Adrenal gland (tissue), 12 donors: ENCODE results near the gene ABI3BP. TPM values are rescaled to one million over a fixed set of nuclear protein-coding genes. Genes with fewer than 3 reads are reported as not detected.
A peak's percentile ranks its signal among the peaks of the same experiment; 100 is the strongest.

Experiments
- DNase-seq, 7 donors: peaks; one replicate each; pipeline ENCODE4 v3.0.0-alpha.2; 2019 to 2020
- H3K27ac ChIP-seq, 5 donors: fragments of 200-600 bp; sonication (generic) in 4 of 5; 1 replicate in 3 of 5; 2 replicates in 2 of 5; pipeline versions ENCODE4 v1.5.1 to v1.8.0; 2016 to 2020; ENCODE audit warnings: mild to moderate bottlenecking in 1 of 5
- H3K27me3 ChIP-seq: fragments of 200-600 bp; 2 replicates; pipeline ENCODE4 v1.8.0; 2021
- H3K36me3 ChIP-seq, 2 donors: fragments of 200-600 bp; replicated peaks in 1 of 2; 1 replicate in 1 of 2; 2 replicates in 1 of 2; pipeline versions ENCODE4 v1.5.1 to v1.8.0; 2018 to 2022
- H3K4me1 ChIP-seq, 2 donors: fragments of 200-600 bp; replicated peaks in 1 of 2; 1 replicate in 1 of 2; 2 replicates in 1 of 2; pipeline versions ENCODE4 v1.5.1 to v1.8.0; 2018 to 2021
- H3K4me3 ChIP-seq, 4 donors: fragments of 200-600 bp; sonication (generic) in 3 of 4; one replicate each; pipeline ENCODE4 v1.5.1; 2016 to 2018
- H3K9me3 ChIP-seq, 3 donors: fragments of 200-600 bp; sonication (generic) in 1 of 3; replicated peaks in 1 of 3; 1 replicate in 2 of 3; 2 replicates in 1 of 3; pipeline versions ENCODE4 v1.5.1 to v1.8.0; 2016 to 2021
- POLR2A ChIP-seq, 2 donors: fragments of 450-650 bp; IDR thresholded peaks; one replicate each; pipeline ENCODE4 v1.6.1; 2017; ENCODE audit warnings: antibody characterized with exemption in 2 of 2, mild to moderate bottlenecking in 2 of 2, moderate library complexity in 1 of 2
- WGBS, 4 donors: extraction: QIAGEN DNeasy Blood & Tissue Kit in 2 of 4; methylation state at CpG; one replicate each; pipeline versions ENCODE4 v1.1.5 to v1.1.7; 2013 to 2017; 5-methylcytosine and 5-hydroxymethylcytosine counted together
- intact Hi-C, 2 donors: fragments of 100-400 bp; cut with DNase I; formaldehyde crosslinking; loops; one replicate each; pipeline versions ENCODE4 v1.14.1 to v1.15.0; 2022 to 2023
- polyA plus RNA-seq, 3 donors: library from polyadenylated mRNA; stranded (reverse); fragments of 200-250 nt in 2 of 3; fragments of 350-450 nt in 1 of 3; fragmentation: Illumina TruSeq in 1 of 3; extraction: RNeasy Lipid Tissue Mini Kit (QIAGEN cat#74804) in 1 of 3; gene quantifications; one replicate each; pipeline ENCODE4 v1.2.3, GENCODE V29; 2013 to 2014
- total RNA-seq, 9 donors: library from RNA; depleted of rRNA in 4 of 9; stranded (reverse); fragments of >200 nt in 4 of 9; fragments of 120-200 nt in 1 of 9; fragmentation: NEBNext Ultra II Directional in 1 of 9; extraction: Animal tissue kit (Norgen Biotek cat#: 25700) in 1 of 9; gene quantifications; one replicate each; pipeline versions ENCODE4 v1.1.0 to v1.2.4, GENCODE V29; 2013 to 2023
- TF ChIP-seq, protein P1 (sequence below), 6 experiments: fragments of 450-650 bp in 4 of 6; fragments of 200-600 bp in 2 of 6; sonication (generic) in 1 of 6; IDR thresholded peaks; 1 replicate in 5 of 6; 2 replicates in 1 of 6; pipeline versions ENCODE4 v1.5.1 to v1.8.0; 2016 to 2021; ENCODE audit warnings: antibody characterized with exemption in 6 of 6, mild to moderate bottlenecking in 2 of 6, moderate library complexity in 1 of 6
- donor health status: healthy with polysubstance abuse.
- donor health status: Bipolar disorder and iron deficiency.
- donor health status: DM: yes; HTN: yes; CAD: no.
- donor health status: DM: no; HTN: no; CAD: no.
- donor health status: DM: no; HTN: no; CAD: no.
- donor health status: DM: yes; HTN: yes; CAD: no.

The ABI3BP gene
- total and polyA plus RNA-seq, 12 donors = 3.4 to 50.3 (median 18.7) TPM

GRCh38 chr3:100899440-100900091, 93.7 kb downstream of the ABI3BP start:
- TF ChIP-seq POLR2A (IDR thresholded peaks at IDR 0.05) = no peak
- TF ChIP-seq, protein P1, sequence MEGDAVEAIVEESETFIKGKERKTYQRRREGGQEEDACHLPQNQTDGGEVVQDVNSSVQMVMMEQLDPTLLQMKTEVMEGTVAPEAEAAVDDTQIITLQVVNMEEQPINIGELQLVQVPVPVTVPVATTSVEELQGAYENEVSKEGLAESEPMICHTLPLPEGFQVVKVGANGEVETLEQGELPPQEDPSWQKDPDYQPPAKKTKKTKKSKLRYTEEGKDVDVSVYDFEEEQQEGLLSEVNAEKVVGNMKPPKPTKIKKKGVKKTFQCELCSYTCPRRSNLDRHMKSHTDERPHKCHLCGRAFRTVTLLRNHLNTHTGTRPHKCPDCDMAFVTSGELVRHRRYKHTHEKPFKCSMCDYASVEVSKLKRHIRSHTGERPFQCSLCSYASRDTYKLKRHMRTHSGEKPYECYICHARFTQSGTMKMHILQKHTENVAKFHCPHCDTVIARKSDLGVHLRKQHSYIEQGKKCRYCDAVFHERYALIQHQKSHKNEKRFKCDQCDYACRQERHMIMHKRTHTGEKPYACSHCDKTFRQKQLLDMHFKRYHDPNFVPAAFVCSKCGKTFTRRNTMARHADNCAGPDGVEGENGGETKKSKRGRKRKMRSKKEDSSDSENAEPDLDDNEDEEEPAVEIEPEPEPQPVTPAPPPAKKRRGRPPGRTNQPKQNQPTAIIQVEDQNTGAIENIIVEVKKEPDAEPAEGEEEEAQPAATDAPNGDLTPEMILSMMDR (IDR thresholded peaks at IDR 0.05) = no peak
- H3K9me3 ChIP-seq = no peaks in the 10 kb centered on the region
- WGBS, 4 donors = 11 to 15% (median 12%) methylated on average over 2 of the region's 2 CpGs
- peak overlapping the region in 1 of 5 donors; percentile 3 for H3K27ac ChIP-seq
- H3K36me3 ChIP-seq = no peaks in the 10 kb centered on the region
- no peak overlapping the region for H3K4me3 ChIP-seq
- peaks cover 0 to 3% of the 10 kb centered on the region in 2 donors for H3K4me1 ChIP-seq
- intact Hi-C loops = loop anchor here in 1 of 2 donors (10.0 kb wide), 1 partner anchor 295 kb away; no protein-coding TSS in a partner anchor
- H3K27me3 ChIP-seq = no peaks in the 10 kb centered on the region
- peak in 1 of 7 donors; percentile 19 for DNase-seq

- no peaks in the 10 kb centered on the region for H3K27me3 ChIP-seq
- no peak overlapping the region for H3K4me3 ChIP-seq
- peaks cover 0 to 3% of the 10 kb centered on the region in 2 donors for H3K4me1 ChIP-seq
- 68 to 79% (median 73%) methylated on average over 5 of the region's 5 CpGs for WGBS, 4 donors
- H3K36me3 ChIP-seq = no peaks in the 10 kb centered on the region
- no peaks in the 10 kb centered on the region for H3K9me3 ChIP-seq
- intact Hi-C loops = loop anchor here in 1 of 2 donors (10.0 kb wide), 1 partner anchor 296 kb away; no protein-coding TSS in a partner anchor
- TF ChIP-seq POLR2A (IDR thresholded peaks at IDR 0.05) = no peak
- TF ChIP-seq, protein P1 (IDR thresholded peaks at IDR 0.05) = no peak
- DNase-seq = no peak
- H3K27ac ChIP-seq = no peak overlapping the region
These were observed 94.5 kb downstream of the ABI3BP start for GRCh38 chr3:100898681-100899080.

GRCh38 chr3:100896994-100897393, 96.2 kb downstream of the ABI3BP start:
- Histone ChIP-seq H3K4me3 (no peak overlapping the region), H3K27me3 (no peaks in the 10 kb centered on the region), H3K27ac (no peak overlapping the region), H3K9me3 (no peaks in the 10 kb centered on the region), H3K4me1 (peaks cover 0 to 3% of the 10 kb centered on the region in 2 donors), H3K36me3 (no peaks in the 10 kb centered on the region)
- TF ChIP-seq, protein P1 (IDR thresholded peaks at IDR 0.05) = no peak
- TF ChIP-seq POLR2A (IDR thresholded peaks at IDR 0.05) = no peak
- WGBS, 4 donors = 48 to 70% (median 49%) methylated on average over 2 of the region's 2 CpGs
- DNase-seq = no peak
- intact Hi-C loops = loop anchor here in 1 of 2 donors (10.0 kb wide), 1 partner anchor 298 kb away; no protein-coding TSS in a partner anchor

DNA sequence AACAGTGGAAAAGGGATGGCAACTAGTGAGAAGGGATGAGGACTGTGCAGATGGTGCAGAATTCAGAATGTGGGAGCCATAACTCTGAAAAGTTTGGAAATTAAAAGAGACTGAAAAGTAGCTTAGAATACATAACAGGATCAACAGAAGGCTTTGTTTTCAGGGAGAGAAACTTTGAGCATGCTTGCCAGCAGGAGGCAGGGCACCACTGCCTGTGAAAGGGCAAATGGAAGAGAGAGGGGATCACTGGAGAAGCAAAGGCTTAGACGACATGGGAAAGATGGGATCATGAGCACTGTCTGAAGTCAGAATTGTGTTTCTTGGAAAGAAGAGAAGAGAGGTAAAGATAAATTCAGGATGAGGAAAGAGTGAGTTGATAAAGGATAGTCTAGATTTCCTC, 99.6 kb downstream of the ABI3BP start:
- Histone ChIP-seq H3K4me3 (no peak overlapping the region), H3K36me3 (no peaks in the 10 kb centered on the region), H3K27me3 (no peaks in the 10 kb centered on the region), H3K9me3 (no peaks in the 10 kb centered on the region), H3K4me1 (no peaks in the 10 kb centered on the region), H3K27ac (no peak overlapping the region)
- peak in 5 of 7 donors; percentile 26 to 63 (median 44) for DNase-seq
- 9 to 20% (median 11%) methylated on average over 1 of the region's 1 CpG for WGBS, 4 donors
- intact Hi-C loops = loop anchor here (5.0 to 10.0 kb wide), 2 partner anchors 301 to 304 kb away; no protein-coding TSS in a partner anchor
- TF ChIP-seq POLR2A (IDR thresholded peaks at IDR 0.05) = no peak
- TF ChIP-seq, protein P1 (IDR thresholded peaks at IDR 0.05) = peak; percentile 19 to 85 (median 55)
